Breast epithelium (tissue), 4 donors: Measurements from ENCODE around the gene UBE2G1. TPM values are rescaled to one million over a fixed set of nuclear protein-coding genes. Genes with fewer than 3 reads are reported as not detected.

Source experiments
- DNase-seq, 2 donors: peaks; one replicate each; pipeline ENCODE4 v3.0.0-alpha.2; 2019; ENCODE audit warnings: low spot score in 2 of 2
- H3K27ac ChIP-seq, 2 donors: fragments of 200-600 bp; sonication (generic) in 1 of 2; one replicate each; pipeline ENCODE4 v1.5.1; 2016 to 2019; ENCODE audit warnings: mild to moderate bottlenecking in 1 of 2
- H3K27me3 ChIP-seq, 2 donors: fragments of 200-600 bp; sonication (generic) in 1 of 2; one replicate each; pipeline versions ENCODE4 v1.5.1 to v1.6.0; 2017 to 2019; ENCODE audit warnings: control low read depth in 1 of 2, mild to moderate bottlenecking in 1 of 2
- H3K36me3 ChIP-seq: fragments of 200-600 bp; one replicate; pipeline ENCODE4 v1.5.1; 2019
- H3K4me1 ChIP-seq, 2 donors: fragments of 200-600 bp; sonication (generic); one replicate each; pipeline ENCODE4 v1.5.1; 2016 to 2019; ENCODE audit warnings: control low read depth in 1 of 2
- H3K4me3 ChIP-seq, 3 donors: fragments of 200-600 bp; sonication (generic); 1 replicate in 2 of 3; 2 replicates in 1 of 3; pipeline ENCODE4 v1.5.1; 2016 to 2019; ENCODE audit warnings: mild to moderate bottlenecking in 3 of 3, moderate library complexity in 2 of 3
- H3K9me3 ChIP-seq, 2 donors: fragments of 200-600 bp; sonication (generic) in 1 of 2; one replicate each; pipeline ENCODE4 v1.5.1; 2016 to 2019; ENCODE audit warnings: control low read depth in 1 of 2
- POLR2A ChIP-seq: fragments of 450-650 bp; IDR thresholded peaks from one replicate; pipeline ENCODE4 v1.6.1; 2016; ENCODE audit warnings: antibody characterized with exemption, mild to moderate bottlenecking, moderate library complexity
- POLR2AphosphoS5 ChIP-seq, 3 donors: sonication (generic); formaldehyde crosslinking; IDR thresholded peaks; one replicate each; pipeline ENCODE4 v1.6.1; 2017; ENCODE audit warnings: antibody characterized with exemption in 3 of 3
- intact Hi-C: fragments of 100-400 bp; cut with DNase I; formaldehyde crosslinking; loops from one replicate; pipeline ENCODE4 v1.15.1; 2023; ENCODE audit warnings: low total_unique reads
- total RNA-seq, 3 donors: library from RNA; depleted of rRNA; stranded (reverse); fragments of >200 nt; gene quantifications; one replicate each; pipeline ENCODE4 v1.1.0, GENCODE V29; 2016
- TF ChIP-seq, protein P1 (sequence below), 3 donors: fragments of 450-650 bp; IDR thresholded peaks; one replicate each; pipeline ENCODE4 v1.5.1; 2016 to 2017; ENCODE audit warnings: antibody characterized with exemption in 3 of 3, mild to moderate bottlenecking in 3 of 3, moderate library complexity in 3 of 3

Gene UBE2G1
- total RNA-seq, 3 donors from 2014 or later: 43.3 to 56.5 (median 43.4) TPM

DNA sequence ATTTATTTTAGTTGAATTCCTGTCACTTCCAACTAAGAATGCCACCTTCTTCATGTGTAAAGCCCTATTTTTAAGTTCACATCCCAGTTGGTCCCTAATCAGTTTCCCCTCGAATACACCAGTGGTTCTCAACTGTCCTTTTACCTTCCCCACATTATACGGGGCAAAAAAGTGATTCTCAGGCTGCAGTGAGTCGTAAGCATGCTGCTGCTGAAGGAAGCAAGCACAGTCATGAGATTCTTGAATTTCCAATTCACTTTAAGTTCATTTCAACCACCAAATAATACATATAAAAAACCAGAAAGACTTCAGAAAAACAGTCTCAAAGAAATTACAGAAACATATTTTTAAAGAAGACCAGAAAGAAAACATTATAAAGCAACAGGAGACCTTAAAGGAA is 47.9 kb downstream of the UBE2G1 start:
- Histone ChIP-seq H3K27me3 (no peaks in the 10 kb centered on the region), H3K9me3 (no peaks in the 10 kb centered on the region), H3K36me3 (no peaks in the 10 kb centered on the region), H3K4me3 (no peak overlapping the region), H3K27ac (peak overlapping the region; percentile 22 to 54), H3K4me1 (no peaks in the 10 kb centered on the region)
- intact Hi-C loops: no loop called here
- TF ChIP-seq POLR2A: no peak
- TF ChIP-seq POLR2AphosphoS5 (IDR thresholded peaks at IDR 0.05): no peak
- TF ChIP-seq, protein P1, sequence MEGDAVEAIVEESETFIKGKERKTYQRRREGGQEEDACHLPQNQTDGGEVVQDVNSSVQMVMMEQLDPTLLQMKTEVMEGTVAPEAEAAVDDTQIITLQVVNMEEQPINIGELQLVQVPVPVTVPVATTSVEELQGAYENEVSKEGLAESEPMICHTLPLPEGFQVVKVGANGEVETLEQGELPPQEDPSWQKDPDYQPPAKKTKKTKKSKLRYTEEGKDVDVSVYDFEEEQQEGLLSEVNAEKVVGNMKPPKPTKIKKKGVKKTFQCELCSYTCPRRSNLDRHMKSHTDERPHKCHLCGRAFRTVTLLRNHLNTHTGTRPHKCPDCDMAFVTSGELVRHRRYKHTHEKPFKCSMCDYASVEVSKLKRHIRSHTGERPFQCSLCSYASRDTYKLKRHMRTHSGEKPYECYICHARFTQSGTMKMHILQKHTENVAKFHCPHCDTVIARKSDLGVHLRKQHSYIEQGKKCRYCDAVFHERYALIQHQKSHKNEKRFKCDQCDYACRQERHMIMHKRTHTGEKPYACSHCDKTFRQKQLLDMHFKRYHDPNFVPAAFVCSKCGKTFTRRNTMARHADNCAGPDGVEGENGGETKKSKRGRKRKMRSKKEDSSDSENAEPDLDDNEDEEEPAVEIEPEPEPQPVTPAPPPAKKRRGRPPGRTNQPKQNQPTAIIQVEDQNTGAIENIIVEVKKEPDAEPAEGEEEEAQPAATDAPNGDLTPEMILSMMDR (IDR thresholded peaks at IDR 0.05): no peak
- DNase-seq: no peak

DNA sequence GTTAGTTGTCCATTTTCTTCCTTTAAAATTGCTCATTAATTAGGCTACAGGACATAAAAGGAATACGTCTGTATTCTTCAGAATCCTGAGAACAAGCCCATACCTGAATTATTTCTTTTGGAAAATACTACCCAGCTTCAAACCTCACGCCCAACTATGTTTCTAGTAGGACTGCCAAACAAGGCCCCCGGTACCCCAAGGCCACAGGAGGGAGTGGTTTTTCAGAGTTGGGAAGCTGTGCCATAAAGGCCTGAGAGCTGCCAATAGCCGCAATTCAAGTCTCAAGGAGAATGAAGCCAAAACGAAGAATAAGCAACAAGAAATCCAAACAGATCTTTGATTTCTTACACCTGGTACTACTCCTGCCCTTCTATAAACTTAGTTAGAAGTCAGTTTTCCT is 48.3 kb downstream of the UBE2G1 start:
- Histone ChIP-seq H3K36me3 (no peaks in the 10 kb centered on the region), H3K4me1 (no peaks in the 10 kb centered on the region), H3K27ac (peak overlapping the region; percentile 22 to 54), H3K4me3 (no peak overlapping the region), H3K9me3 (no peaks in the 10 kb centered on the region), H3K27me3 (no peaks in the 10 kb centered on the region)
- TF ChIP-seq POLR2A: no peak
- TF ChIP-seq, protein P1 (IDR thresholded peaks at IDR 0.05): no peak
- TF ChIP-seq POLR2AphosphoS5 (IDR thresholded peaks at IDR 0.05): no peak
- intact Hi-C loops: no loop called here
- peak in 1 of 2 donors; percentile 72 for DNase-seq

DNA sequence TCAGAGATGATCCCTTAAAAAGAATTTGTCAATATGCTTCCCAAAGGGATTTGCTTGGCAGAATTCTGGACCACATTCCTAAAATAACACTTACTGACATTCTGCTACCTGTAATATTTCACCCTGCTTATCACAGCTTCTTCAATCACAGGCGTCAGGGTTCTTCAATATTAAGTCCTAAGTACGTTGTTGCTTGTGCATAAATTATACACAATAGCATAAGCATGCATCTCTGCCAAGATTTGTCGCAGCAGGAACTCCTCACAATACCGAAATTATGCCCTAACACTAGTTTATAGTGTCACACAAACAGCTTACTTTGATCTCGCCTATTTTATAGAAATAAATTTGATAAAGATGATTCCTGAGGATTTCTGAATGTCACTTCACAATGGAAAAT is 48.9 kb downstream of the UBE2G1 start:
- Histone ChIP-seq H3K36me3 (no peaks in the 10 kb centered on the region), H3K4me3 (no peak overlapping the region), H3K27me3 (no peaks in the 10 kb centered on the region), H3K9me3 (no peaks in the 10 kb centered on the region), H3K27ac (peak overlapping the region; percentile 22 to 54), H3K4me1 (no peaks in the 10 kb centered on the region)
- DNase-seq: no peak
- TF ChIP-seq, protein P1 (IDR thresholded peaks at IDR 0.05): no peak
- no peak for TF ChIP-seq POLR2A
- intact Hi-C loops: no loop called here

DNA sequence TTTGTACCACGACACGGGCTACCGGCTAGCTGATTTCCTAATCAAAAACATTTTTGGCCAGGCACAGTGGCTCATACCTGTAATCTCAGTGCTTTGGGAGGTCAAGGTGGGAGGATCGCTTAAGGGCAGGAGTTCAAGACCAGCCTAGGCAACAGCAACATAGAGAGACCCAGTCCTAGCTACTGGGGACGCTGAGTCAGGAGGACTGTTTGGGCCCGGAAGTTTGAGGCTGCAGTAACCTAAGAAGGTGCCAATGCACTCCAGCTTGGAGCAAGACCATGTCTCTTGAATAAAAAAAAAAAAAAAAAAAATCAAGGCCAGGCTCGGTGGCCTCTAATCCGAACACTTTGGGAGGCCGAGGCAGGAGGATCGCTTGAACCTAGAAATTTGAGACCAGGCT is 49.8 kb downstream of the UBE2G1 start:
- intact Hi-C loops: no loop called here
- no peak for DNase-seq
- H3K4me1 ChIP-seq: no peaks in the 10 kb centered on the region
- TF ChIP-seq, protein P1 (IDR thresholded peaks at IDR 0.05): no peak
- TF ChIP-seq POLR2AphosphoS5 (IDR thresholded peaks at IDR 0.05): no peak
- no peak overlapping the region for H3K4me3 ChIP-seq
- peak overlapping the region in 1 of 2 donors; percentile 54 for H3K27ac ChIP-seq
- H3K9me3 ChIP-seq: no peaks in the 10 kb centered on the region
- H3K36me3 ChIP-seq: no peaks in the 10 kb centered on the region
- no peaks in the 10 kb centered on the region for H3K27me3 ChIP-seq

DNA sequence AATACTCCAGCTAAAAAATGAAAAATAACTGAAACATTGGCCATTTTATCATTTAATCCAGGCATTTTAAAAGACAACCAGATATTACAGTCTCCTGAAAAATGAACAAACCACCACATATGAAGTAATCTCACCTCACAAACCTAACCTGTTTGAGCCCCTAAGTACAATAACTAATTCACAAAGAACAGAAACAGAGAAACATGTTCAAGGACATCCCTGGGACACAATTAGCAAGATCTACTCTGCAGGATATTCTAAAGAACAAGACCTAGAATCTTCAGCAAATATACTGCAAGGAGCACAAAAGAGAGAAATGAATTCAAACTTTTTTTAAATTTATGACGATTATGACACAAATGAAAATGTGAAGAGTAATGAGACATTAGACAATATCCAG is 51.9 kb downstream of the UBE2G1 start:
- TF ChIP-seq POLR2A (no peak), POLR2AphosphoS5 (IDR thresholded peaks at IDR 0.05) (no peak)
- TF ChIP-seq, protein P1 (IDR thresholded peaks at IDR 0.05): no peak
- DNase-seq: no peak
- Histone ChIP-seq H3K36me3 (no peaks in the 10 kb centered on the region), H3K9me3 (no peaks in the 10 kb centered on the region), H3K27me3 (no peaks in the 10 kb centered on the region), H3K4me3 (no peak overlapping the region), H3K4me1 (peaks cover 3 to 5% of the 10 kb centered on the region in 2 donors), H3K27ac (no peak overlapping the region)
- intact Hi-C loops: no loop called here
